Colonic mucosa (tissue), 4 donors: ENCODE results near the gene KPNB1. TPM values are rescaled to one million over a fixed set of nuclear protein-coding genes. Genes with fewer than 3 reads are reported as not detected.

Experiments used
- DNase-seq: peaks from one replicate; pipeline ENCODE4 v3.0.0-alpha.2; 2020
- H3K27ac ChIP-seq: fragments of 200-600 bp; one replicate; pipeline ENCODE4 v1.8.0; 2021
- H3K27me3 ChIP-seq: fragments of 200-600 bp; one replicate; pipeline ENCODE4 v1.8.0; 2021
- H3K36me3 ChIP-seq: fragments of 200-600 bp; one replicate; pipeline ENCODE4 v1.8.0; 2021
- H3K4me1 ChIP-seq: fragments of 200-600 bp; one replicate; pipeline ENCODE4 v1.8.0; 2021; ENCODE audit warnings: mild to moderate bottlenecking
- H3K4me3 ChIP-seq: fragments of 200-600 bp; one replicate; pipeline ENCODE4 v1.8.0; 2021
- H3K9ac ChIP-seq, 2 donors: one replicate each; pipeline ENCODE4 v1.7.0; 2013; ENCODE audit warnings: control low read depth in 2 of 2, low read depth in 2 of 2, low read length in 2 of 2
- H3K9me3 ChIP-seq: fragments of 200-600 bp; one replicate; pipeline ENCODE4 v1.8.0; 2021
- CTCF ChIP-seq: fragments of 200-600 bp; IDR thresholded peaks from one replicate; pipeline ENCODE4 v1.8.0; 2022; ENCODE audit warnings: antibody characterized with exemption, mild to moderate bottlenecking
- intact Hi-C: fragments of 100-400 bp; cut with DNase I; formaldehyde crosslinking; loops from one replicate; pipeline ENCODE4 v1.14.1; 2022
- total RNA-seq, 2 donors: library from RNA; stranded (reverse); fragmentation: NEBNext Ultra II Directional in 1 of 2; extraction: Animal tissue kit (Norgen Biotek cat#: 25700) in 1 of 2; gene quantifications; one replicate each; pipeline ENCODE4 v1.2.1, GENCODE V29; 2021
- donor health status: healthy.
- donor health status: DM: no; HTN: no; CAD: no.
- donor health status: DM: no; HTN: no; CAD: no.

Gene KPNB1
- total RNA-seq, 2 donors from 2014 or later: 247 to 356 TPM

GRCh38 chr17:47665655-47666054 is 15.9 kb downstream of the KPNB1 start:
- intact Hi-C loops: loop anchor here (10.0 kb wide), 1 partner anchor 139 kb away; no protein-coding TSS in a partner anchor
- Histone ChIP-seq H3K27me3 (no peaks in the 10 kb centered on the region), H3K27ac (no peak overlapping the region), H3K4me1 (no peaks in the 10 kb centered on the region), H3K9ac (no peak overlapping the region), H3K9me3 (no peaks in the 10 kb centered on the region), H3K4me3 (no peak overlapping the region), H3K36me3 (peaks cover 47% of the 10 kb centered on the region)
- no peak for TF ChIP-seq CTCF
- no peak for DNase-seq

GRCh38 chr17:47669081-47669480 is 19.4 kb downstream of the KPNB1 start:
- Histone ChIP-seq H3K4me1 (no peaks in the 10 kb centered on the region), H3K9me3 (no peaks in the 10 kb centered on the region), H3K36me3 (peaks cover 51% of the 10 kb centered on the region), H3K27me3 (no peaks in the 10 kb centered on the region), H3K27ac (no peak overlapping the region), H3K9ac (no peak overlapping the region), H3K4me3 (no peak overlapping the region)
- intact Hi-C loops: loop anchor here (10.0 kb wide), 1 partner anchor 136 kb away; no protein-coding TSS in a partner anchor
- DNase-seq: no peak
- no peak for TF ChIP-seq CTCF

GRCh38 chr17:47670064-47670463 is 20.3 kb downstream of the KPNB1 start:
- no peak for TF ChIP-seq CTCF
- H3K4me3 ChIP-seq: no peak overlapping the region
- no peak overlapping the region for H3K27ac ChIP-seq
- no peak for DNase-seq
- no peak overlapping the region for H3K9ac ChIP-seq
- H3K27me3 ChIP-seq: no peaks in the 10 kb centered on the region
- no peaks in the 10 kb centered on the region for H3K4me1 ChIP-seq
- H3K36me3 ChIP-seq: peaks cover 53% of the 10 kb centered on the region
- intact Hi-C loops: no loop called here
- H3K9me3 ChIP-seq: no peaks in the 10 kb centered on the region

GRCh38 chr17:47674499-47674898 is 24.8 kb downstream of the KPNB1 start:
- no peaks in the 10 kb centered on the region for H3K4me1 ChIP-seq
- no peaks in the 10 kb centered on the region for H3K27me3 ChIP-seq
- H3K27ac ChIP-seq: no peak overlapping the region
- no peak for DNase-seq
- intact Hi-C loops: no loop called here
- H3K36me3 ChIP-seq: peaks cover 49% of the 10 kb centered on the region
- no peak for TF ChIP-seq CTCF
- H3K4me3 ChIP-seq: no peak overlapping the region
- H3K9me3 ChIP-seq: no peaks in the 10 kb centered on the region
- H3K9ac ChIP-seq: no peak overlapping the region

- H3K9me3 ChIP-seq: no peaks in the 10 kb centered on the region
These were observed 25.9 kb downstream of the KPNB1 start for GRCh38 chr17:47675380-47676198.

More at GRCh38 chr17:47675380-47676198, 25.9 kb downstream of the KPNB1 start:
- intact Hi-C loops: no loop called here
- DNase-seq: no peak
- Histone ChIP-seq H3K9ac (no peak overlapping the region), H3K36me3 (peaks cover 58% of the 10 kb centered on the region), H3K4me1 (no peaks in the 10 kb centered on the region), H3K27me3 (no peaks in the 10 kb centered on the region), H3K27ac (no peak overlapping the region), H3K4me3 (no peak overlapping the region)
- TF ChIP-seq CTCF: no peak
